T-helper 1 cell treated with Interleukin-12 subunit alpha and Interleukin-12 subunit beta and Interleukin-4 antibody, amounts not matched to agents 30 ng/mL and 1 ng/mL, for 36 hours (primary cell): ENCODE results near the gene RUNX1. TPM values are rescaled to one million over a fixed set of nuclear protein-coding genes. Genes with fewer than 3 reads are reported as not detected.

ENCODE experiments used
- intact Hi-C: fragments of 100-400 bp; cut with micrococcal nuclease; formaldehyde crosslinking; loops from one replicate; pipeline ENCODE4 v1.15.1; 2024
- total RNA-seq: library from RNA; stranded (reverse); gene quantifications from 2 replicates; pipeline ENCODE4 v1.2.3, GENCODE V29; 2022

Gene RUNX1
- total RNA-seq, 1 donor from 2014 or later = 58.6 TPM

- intact Hi-C loops = no loop called here
These were observed 274.4 kb downstream of the RUNX1 start for GRCh38 chr21:34774750-34775149.

- intact Hi-C loops = no loop called here
These were observed 277.5 kb downstream of the RUNX1 start for GRCh38 chr21:34771512-34772028.

GRCh38 chr21:34770576-34770975 lies 278.5 kb downstream of the RUNX1 start:
- intact Hi-C loops = no loop called here

- intact Hi-C loops = no loop called here
These were observed 280.8 kb downstream of the RUNX1 start for GRCh38 chr21:34768326-34768725.

- intact Hi-C loops = no loop called here
These were observed 282.2 kb downstream of the RUNX1 start for GRCh38 chr21:34766862-34767261.

GRCh38 chr21:34765619-34766018 lies 283.5 kb downstream of the RUNX1 start:
- intact Hi-C loops = no loop called here

- intact Hi-C loops = no loop called here
These were observed 284.3 kb downstream of the RUNX1 start for GRCh38 chr21:34764715-34765284.

- intact Hi-C loops = no loop called here
These were observed 286.3 kb downstream of the RUNX1 start for GRCh38 chr21:34762786-34763185.

- intact Hi-C loops = no loop called here
These were observed 287.3 kb downstream of the RUNX1 start for GRCh38 chr21:34761758-34762330.

- intact Hi-C loops = no loop called here
These were observed 294.1 kb downstream of the RUNX1 start for GRCh38 chr21:34754690-34755647.

- intact Hi-C loops = loop anchor here (5.0 kb wide), 2 partner anchors 223 to 483 kb away; no protein-coding TSS in a partner anchor
These were observed 300.2 kb downstream of the RUNX1 start for GRCh38 chr21:34748862-34749261.

GRCh38 chr21:34745557-34746255 lies 303.4 kb downstream of the RUNX1 start:
- intact Hi-C loops = loop anchor here (1.0 to 5.0 kb wide), 12 partner anchors 52 to 1367 kb away; no protein-coding TSS in a partner anchor

GRCh38 chr21:34744801-34745200 lies 304.3 kb downstream of the RUNX1 start:
- intact Hi-C loops = loop anchor here (1.0 to 5.0 kb wide), 12 partner anchors 52 to 1368 kb away; no protein-coding TSS in a partner anchor

- intact Hi-C loops = loop anchor here (2.0 kb wide), 3 partner anchors 243 to 1369 kb away; no protein-coding TSS in a partner anchor
These were observed 305.3 kb downstream of the RUNX1 start for GRCh38 chr21:34743831-34744230.

- intact Hi-C loops = no loop called here
These were observed 305.8 kb downstream of the RUNX1 start for GRCh38 chr21:34743285-34743684.

- intact Hi-C loops = no loop called here
These were observed 308.9 kb downstream of the RUNX1 start for GRCh38 chr21:34740198-34740597.
